Measurements from ENCODE around the gene EPHB2. TPM values are rescaled to one million over a fixed set of nuclear protein-coding genes. Genes with fewer than 3 reads are reported as not detected.

EPHB2 gene
- total and polyA plus RNA-seq, 2 of the 4 experiments (the other 2 are of a cell fraction), result 52.3 to 58.8 TPM

- Histone ChIP-seq H3K79me1 (ENCODE audit: low read depth in 1 of 2, low read length in 2 of 2) (no peaks in the 10 kb centered on the region), H2AK9ac (replicated peaks; ENCODE audit: low read depth, low read length, poor library complexity) (no peak overlapping the region), H2BK20ac (ENCODE audit: low read depth, low read length) (no peak overlapping the region), H2BK15ac (ENCODE audit: low read depth, low read length) (no peak overlapping the region), H2BK5ac (ENCODE audit: low read depth, low read length, poor library complexity, severe bottlenecking) (no peak overlapping the region), H3K4ac (ENCODE audit: low read depth, low read length) (no peak overlapping the region), H3K18ac (ENCODE audit: low read depth, low read length) (no peak overlapping the region), H3K27me3 (ENCODE audit: control insufficient read depth, insufficient read depth, low read length) (peaks cover 49% of the 10 kb centered on the region), H2AFZ (replicated peaks; ENCODE audit: low read length, poor library complexity) (peak overlapping the region; percentile 8), H3K27ac (ENCODE audit: insufficient read depth, low read length) (no peak overlapping the region), H3K9me3 (ENCODE audit: control insufficient read depth, insufficient read depth, low read length) (peaks cover 8% of the 10 kb centered on the region), H4K5ac (ENCODE audit: low read depth, low read length) (no peak overlapping the region), H4K91ac (ENCODE audit: insufficient read depth, low read depth, low read length) (no peak overlapping the region), H3K4me1 (ENCODE audit: control insufficient read depth, insufficient read depth, low read length) (peaks cover 2% of the 10 kb centered on the region; the same call in 1 of the 2 replicates), H2BK120ac (ENCODE audit: low read depth, low read length) (no peak overlapping the region), H3K56ac (ENCODE audit: extremely low read depth, insufficient read depth, low read length) (no peak overlapping the region), H4K8ac (ENCODE audit: low read depth in 2 of 2, low read length in 2 of 2) (no peak overlapping the region), H3K4me3 (ENCODE audit: insufficient read depth, low read depth, low read length) (no peak overlapping the region), H3K14ac (replicated peaks; ENCODE audit: low read depth, low read length) (no peak overlapping the region), H3K9me1 (ENCODE audit: insufficient read depth, low read length) (no peaks in the 10 kb centered on the region), H3K36me3 (ENCODE audit: control insufficient read depth, insufficient read depth, low read length) (no peaks in the 10 kb centered on the region), H3K23ac (ENCODE audit: low read depth, low read length) (no peak overlapping the region), H3K9ac (ENCODE audit: low read depth, low read length) (no peak overlapping the region), H2AK5ac (ENCODE audit: low read depth, low read length) (no peak overlapping the region), H4K20me1 (ENCODE audit: insufficient read depth, low read length) (0 out of 2 replicates have a peak, but pooled peaks cover 3% of the 10 kb centered on the region), H3K4me2 (ENCODE audit: low read depth, low read length) (peak overlapping the region; percentile 29; the same call in 1 of the 2 replicates)
- BruUV-seq (replicated peaks), result no TSS peak
- ChIA-PET CTCF (no interaction called here), POLR2A (ENCODE audit: unreplicated experiment) (no interaction called here)
- TF ChIP-seq POLR2A (IDR thresholded peaks at IDR 0.05; ENCODE audit: low read depth, low read length) (no peak), RFX5 (IDR thresholded peaks at IDR 0.05; ENCODE audit: low read depth, low read length) (no peak), MAZ (IDR thresholded peaks at IDR 0.05; ENCODE audit: borderline replicate concordance, low read depth, low read length) (no peak)
- in situ Hi-C loops (cut with MboI; ENCODE audit: low sequenced_read_pairs) (no loop called here), dilution Hi-C loops (cut with HindIII; ENCODE audit: low sequenced_read_pairs, unreplicated experiment) (no loop called here), intact Hi-C loops (cut with micrococcal nuclease) (loop anchor here (10.0 kb wide), 1 partner anchor 305 kb away; no protein-coding TSS in a partner anchor)
- 0% methylated on average over 2 of the region's 5 CpGs; no CpG with 5 or more reads in 1 of the 2 experiments for WGBS, 2 experiments (ENCODE audit: extremely low coverage in 2 of 2, insufficient read length in 1 of 2)
- ATAC-seq (ENCODE audit: low read depth) (peak; percentile 88), DNase-seq (peak; percentile 90)
Observed at GRCh38 chr1:22969304-22969709, 258.7 kb downstream of the EPHB2 start.

Data from IMR-90 (cell line).